GM18868 (cell line): ENCODE data around the gene MKRN3.
"Not testable (repeated sequence)": the region's sequence is repeated elsewhere in the genome, so short reads cannot be mapped to it uniquely, and the experiment has no call there.

Experiments
- ATAC-seq: cut with Tn5 transposase; IDR thresholded peaks from one replicate; pipeline ENCODE4 v1.9.1; 2021; ENCODE audit warnings: mild to moderate bottlenecking, moderate library complexity; ENCODE audit not compliant: unreplicated experiment

MKRN3 gene

DNA sequence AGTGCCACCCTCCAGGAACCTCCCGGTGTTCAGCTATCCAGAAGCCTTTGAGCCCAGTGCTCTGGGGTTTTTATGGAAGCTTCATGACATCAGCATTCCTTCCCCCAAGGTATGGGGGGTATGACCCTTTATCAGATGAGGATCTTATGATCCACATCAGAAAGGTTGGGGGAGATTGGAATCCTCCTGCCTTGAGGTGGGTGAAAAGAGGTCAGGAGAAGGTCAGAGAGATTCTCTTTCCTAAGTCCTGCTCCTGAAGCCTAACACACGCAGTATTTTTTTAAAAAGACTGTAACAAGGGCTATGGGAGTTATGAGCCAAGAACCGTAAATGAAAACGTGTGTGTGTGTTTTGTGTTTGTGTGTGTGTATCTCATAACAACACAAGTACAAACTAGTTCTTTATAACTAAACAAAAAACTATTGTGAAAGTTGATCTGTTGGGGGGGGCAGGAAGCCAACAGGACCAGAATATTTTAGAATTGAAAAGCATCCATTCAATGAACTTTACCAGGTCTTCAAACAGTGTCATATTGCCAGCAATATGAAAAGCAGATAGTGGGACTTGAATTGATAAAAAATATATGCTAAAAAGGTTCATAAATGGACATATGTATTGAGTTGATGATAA is 13.2 kb downstream of the MKRN3 start:
- no peak for ATAC-seq

- ATAC-seq = no peak
These were observed 22.8 kb downstream of the MKRN3 start for GRCh38 chr15:23588268-23588667.

GRCh38 chr15:23589012-23589411 is 23.5 kb downstream of the MKRN3 start:
- ATAC-seq = no peak

- ATAC-seq = no peak
These were observed 28.8 kb downstream of the MKRN3 start for GRCh38 chr15:23594252-23594770.

GRCh38 chr15:23595368-23595767 is 29.9 kb downstream of the MKRN3 start:
- ATAC-seq = no peak

DNA sequence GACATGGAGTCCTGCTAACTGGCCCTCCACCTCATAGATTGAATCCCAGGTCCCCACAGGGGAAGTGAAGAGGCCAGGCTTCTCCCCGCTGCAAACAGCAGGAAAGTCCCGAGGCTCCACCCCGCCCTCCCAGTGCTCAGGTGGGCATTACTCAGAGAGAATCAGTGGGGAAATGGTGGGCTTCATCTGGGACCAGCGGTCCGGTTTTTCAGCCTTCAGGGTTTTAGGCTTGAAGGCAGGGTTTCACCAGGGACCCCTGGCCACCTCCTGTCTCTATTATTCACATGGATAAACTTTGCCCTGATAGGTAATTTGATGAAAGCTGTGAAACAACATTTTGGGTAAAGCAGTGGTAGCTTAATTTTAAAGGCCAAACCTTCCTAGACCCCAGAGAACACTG is 31.3 kb downstream of the MKRN3 start:
- ATAC-seq = no peak

- ATAC-seq = not testable (repeated sequence)
These were observed 31.8 kb downstream of the MKRN3 start for GRCh38 chr15:23597278-23597677.

DNA sequence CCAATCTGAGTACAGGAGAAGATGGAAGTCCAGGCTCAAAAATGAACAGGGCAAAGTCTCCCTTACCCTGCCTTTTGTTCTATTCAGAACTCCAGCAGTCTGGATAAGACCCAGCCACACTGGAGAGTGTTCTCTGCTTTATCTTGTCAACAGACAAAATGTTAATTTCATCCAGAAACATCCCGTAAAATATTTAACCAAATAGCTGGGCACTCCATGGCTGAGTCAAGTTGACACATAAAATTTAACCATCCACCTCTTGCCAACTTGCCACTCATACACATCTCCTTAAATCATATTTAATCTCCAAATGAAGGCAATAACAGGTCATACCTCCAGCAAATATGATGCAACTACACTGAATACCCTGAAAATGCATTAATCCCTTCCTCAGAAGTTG is 33.6 kb downstream of the MKRN3 start:
- no peak for ATAC-seq

DNA sequence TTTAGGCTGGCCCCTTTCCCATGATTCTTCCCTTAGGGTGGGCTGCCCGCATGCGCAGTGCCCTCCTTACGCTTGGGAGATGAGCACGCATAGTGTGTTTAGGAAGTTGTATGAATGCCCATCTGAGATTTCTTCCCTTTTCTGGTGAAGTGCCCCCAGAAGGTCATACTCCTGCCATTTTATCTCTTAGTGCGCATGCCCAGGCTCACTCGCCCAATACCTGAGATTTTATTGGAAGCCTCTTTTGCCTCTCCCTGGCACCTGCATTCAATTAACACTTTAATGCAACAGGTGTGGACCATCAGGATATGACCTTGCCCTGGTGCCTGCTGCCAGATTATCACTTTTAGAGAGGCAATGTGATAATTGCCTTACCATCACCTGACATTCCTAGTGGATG is 36.6 kb downstream of the MKRN3 start:
- no peak for ATAC-seq

- ATAC-seq = no peak
These were observed 40.8 kb downstream of the MKRN3 start for GRCh38 chr15:23606226-23606625.

DNA sequence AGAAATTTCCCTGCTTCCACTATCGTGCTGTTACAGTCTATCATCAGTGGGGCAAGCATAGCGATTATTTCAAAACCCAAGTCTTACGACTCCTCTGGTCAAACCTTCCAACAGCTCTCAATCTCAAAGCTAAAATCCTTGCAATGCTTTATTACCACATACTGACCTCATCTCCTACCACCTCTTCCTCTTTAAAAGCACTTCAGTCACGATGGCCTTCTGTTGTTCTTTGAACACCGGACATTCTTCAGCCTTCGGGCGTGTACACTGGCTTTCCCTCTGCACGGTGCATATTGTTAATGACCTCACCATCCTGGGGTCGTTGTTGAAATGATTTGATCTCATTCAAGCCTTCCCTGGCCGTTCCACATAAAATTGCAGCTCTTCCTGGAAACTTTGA is 51.1 kb downstream of the MKRN3 start:
- ATAC-seq = no peak
